Activated CD8-positive, alpha-beta memory T cell treated with anti-CD3 and anti-CD28 coated beads for 36 hours (primary cell): Measurements from ENCODE around the gene CDC45. TPM values are rescaled to one million over a fixed set of nuclear protein-coding genes. Genes with fewer than 3 reads are reported as not detected.

Source experiments
- CTCF ChIA-PET: fragments of 350-600 bp; sonication (Branson Sonifier 250); formaldehyde crosslinking; loops from one replicate; lab custom pipeline; 2021; ENCODE audit warnings: antibody characterized with exemption; lab: Charles Lee
- POLR2A ChIA-PET: fragments of 350-600 bp; sonication (Branson Sonifier 250); formaldehyde crosslinking; loops from one replicate; lab custom pipeline; 2021; ENCODE audit warnings: antibody characterized with exemption; lab: Charles Lee
- total RNA-seq, 2 experiments: library from RNA; stranded (reverse); gene quantifications; one replicate each; pipeline ENCODE4 v1.2.3, GENCODE V29; 2021

Gene CDC45
- total RNA-seq, 2 experiments from 2014 or later = 114 to 115 TPM

- ChIA-PET POLR2A (no interaction called here), CTCF (no interaction called here)
Measured at GRCh38 chr22:19503869-19504268, 24.1 kb downstream of the CDC45 start.

GRCh38 chr22:19504900-19505734 lies 25.4 kb downstream of the CDC45 start:
- POLR2A ChIA-PET = no interaction called here
- CTCF ChIA-PET = no interaction called here

- POLR2A ChIA-PET = no interaction called here
- CTCF ChIA-PET = no interaction called here
Measured at GRCh38 chr22:19505735-19506126, 26.0 kb downstream of the CDC45 start.

- CTCF ChIA-PET = no interaction called here
- POLR2A ChIA-PET = no interaction called here
Measured at GRCh38 chr22:19506212-19506611, 26.5 kb downstream of the CDC45 start.

- CTCF ChIA-PET = no interaction called here
- POLR2A ChIA-PET = no interaction called here
Measured at GRCh38 chr22:19507534-19507861, 27.8 kb downstream of the CDC45 start.

GRCh38 chr22:19508024-19508776 lies 28.5 kb downstream of the CDC45 start:
- ChIA-PET POLR2A (no interaction called here), CTCF (no interaction called here)

GRCh38 chr22:19509191-19509590 lies 29.5 kb downstream of the CDC45 start:
- ChIA-PET POLR2A (no interaction called here), CTCF (no interaction called here)

- ChIA-PET POLR2A (no interaction called here), CTCF (no interaction called here)
Measured at GRCh38 chr22:19509923-19510322, 30.2 kb downstream of the CDC45 start.

- ChIA-PET POLR2A (no interaction called here), CTCF (interaction anchor here (0.5 kb wide), 1 partner anchor 198 kb away, joined by 4 read pairs; no protein-coding TSS in a partner anchor)
Measured at GRCh38 chr22:19510919-19511341, 31.2 kb downstream of the CDC45 start.

- POLR2A ChIA-PET = no interaction called here
- CTCF ChIA-PET = no interaction called here
Measured at GRCh38 chr22:19513823-19514222, 34.1 kb downstream of the CDC45 start.

GRCh38 chr22:19514831-19515565 lies 35.3 kb downstream of the CDC45 start:
- ChIA-PET CTCF (no interaction called here), POLR2A (no interaction called here)

- CTCF ChIA-PET = interaction anchor here (1.0 kb wide), 1 partner anchor 14 kb away, joined by 4 read pairs; no protein-coding TSS in a partner anchor
- POLR2A ChIA-PET = no interaction called here
Measured at GRCh38 chr22:19515654-19516377, 36.1 kb downstream of the CDC45 start.

- ChIA-PET POLR2A (no interaction called here), CTCF (interaction anchor here (1.0 kb wide), 1 partner anchor 14 kb away, joined by 4 read pairs; no protein-coding TSS in a partner anchor)
Measured at GRCh38 chr22:19516378-19517170, 36.9 kb downstream of the CDC45 start.

- ChIA-PET CTCF (no interaction called here), POLR2A (no interaction called here)
Measured at GRCh38 chr22:19517171-19517500, 37.4 kb downstream of the CDC45 start.

GRCh38 chr22:19517919-19518611 lies 38.3 kb downstream of the CDC45 start:
- POLR2A ChIA-PET = no interaction called here
- CTCF ChIA-PET = no interaction called here

GRCh38 chr22:19518635-19519034 lies 38.9 kb downstream of the CDC45 start:
- ChIA-PET CTCF (no interaction called here), POLR2A (no interaction called here)

- CTCF ChIA-PET = no interaction called here
- POLR2A ChIA-PET = no interaction called here
Measured at GRCh38 chr22:19519041-19519926, 39.6 kb downstream of the CDC45 start.
